HL-60 (cell line): Measurements from ENCODE around the gene FCN3.
A peak's percentile ranks its signal among the peaks of the same experiment; 100 is the strongest.

Experiments used
- DNase-seq, 2 experiments: peaks; one replicate each; pipeline ENCODE4 v3.0.0-alpha.2; 2010 to 2020; ENCODE audit warnings: low read depth in 1 of 2, low spot score in 1 of 2
- H3K27ac ChIP-seq: fragments of 250-450 bp; sonication (Bioruptor Pico); replicated peaks from 2 replicates; pipeline ENCODE4 v1.5.1; 2020; ENCODE audit warnings: mild to moderate bottlenecking, moderate library complexity
- H3K27me3 ChIP-seq: fragments of 250-450 bp; sonication (Bioruptor Pico); 2 replicates; pipeline ENCODE4 v1.5.1; 2021; ENCODE audit warnings: mild to moderate bottlenecking, moderate library complexity; ENCODE audit not compliant: insufficient read depth, poor library complexity, severe bottlenecking
- H3K4me3 ChIP-seq: replicated peaks from 2 replicates; pipeline ENCODE4 v1.5.1; 2011; ENCODE audit warnings: mild to moderate bottlenecking, control low read depth, low read length; ENCODE audit not compliant: insufficient read depth
- GABPA ChIP-seq: IDR thresholded peaks from 2 replicates; pipeline ENCODE4 v1.6.1; 2012; ENCODE audit warnings: low read depth
- POLR2AphosphoS5 ChIP-seq: IDR thresholded peaks from 2 replicates; pipeline ENCODE4 v1.6.1; 2012; ENCODE audit warnings: low read depth
- SPI1 ChIP-seq: IDR thresholded peaks from 2 replicates; pipeline ENCODE4 v1.6.1; 2012; ENCODE audit warnings: low read depth, mild to moderate bottlenecking, borderline replicate concordance
- TF ChIP-seq, protein P1 (sequence below): IDR thresholded peaks from one replicate; pipeline ENCODE4 v1.5.1; 2011; ENCODE audit warnings: low read length, control low read depth, inconsistent platforms; ENCODE audit not compliant: insufficient read depth
- TF ChIP-seq, protein P2 (sequence below): IDR thresholded peaks from 2 replicates; pipeline ENCODE4 v1.6.1; 2012; ENCODE audit warnings: low read depth; ENCODE audit not compliant: insufficient replicate concordance

Gene FCN3

DNA sequence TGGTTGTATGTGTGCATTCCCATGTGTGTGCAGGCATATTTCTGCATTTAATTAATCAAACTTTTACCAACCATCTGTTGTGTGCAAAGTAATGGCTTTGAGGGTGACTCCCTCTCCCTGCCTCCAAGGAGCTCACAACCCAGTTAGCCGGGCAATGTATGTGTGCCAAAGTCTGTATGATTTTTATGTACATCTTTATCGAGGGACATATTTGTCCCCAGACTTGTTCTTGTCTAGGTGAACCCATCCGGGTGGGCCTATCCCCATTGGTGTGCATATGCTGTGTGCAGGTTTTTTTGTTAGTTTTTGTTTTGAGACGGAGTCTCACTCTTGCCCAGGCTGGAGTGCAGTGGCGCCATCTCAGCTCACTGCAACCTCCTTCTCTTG lies 31.0 kb downstream of the FCN3 start:
- Histone ChIP-seq H3K27me3 (no peaks in the 10 kb centered on the region), H3K4me3 (peak overlapping the region; percentile 90), H3K27ac (peak overlapping the region; percentile 95)
- TF ChIP-seq GABPA, result no peak
- DNase-seq, result no peak

DNA sequence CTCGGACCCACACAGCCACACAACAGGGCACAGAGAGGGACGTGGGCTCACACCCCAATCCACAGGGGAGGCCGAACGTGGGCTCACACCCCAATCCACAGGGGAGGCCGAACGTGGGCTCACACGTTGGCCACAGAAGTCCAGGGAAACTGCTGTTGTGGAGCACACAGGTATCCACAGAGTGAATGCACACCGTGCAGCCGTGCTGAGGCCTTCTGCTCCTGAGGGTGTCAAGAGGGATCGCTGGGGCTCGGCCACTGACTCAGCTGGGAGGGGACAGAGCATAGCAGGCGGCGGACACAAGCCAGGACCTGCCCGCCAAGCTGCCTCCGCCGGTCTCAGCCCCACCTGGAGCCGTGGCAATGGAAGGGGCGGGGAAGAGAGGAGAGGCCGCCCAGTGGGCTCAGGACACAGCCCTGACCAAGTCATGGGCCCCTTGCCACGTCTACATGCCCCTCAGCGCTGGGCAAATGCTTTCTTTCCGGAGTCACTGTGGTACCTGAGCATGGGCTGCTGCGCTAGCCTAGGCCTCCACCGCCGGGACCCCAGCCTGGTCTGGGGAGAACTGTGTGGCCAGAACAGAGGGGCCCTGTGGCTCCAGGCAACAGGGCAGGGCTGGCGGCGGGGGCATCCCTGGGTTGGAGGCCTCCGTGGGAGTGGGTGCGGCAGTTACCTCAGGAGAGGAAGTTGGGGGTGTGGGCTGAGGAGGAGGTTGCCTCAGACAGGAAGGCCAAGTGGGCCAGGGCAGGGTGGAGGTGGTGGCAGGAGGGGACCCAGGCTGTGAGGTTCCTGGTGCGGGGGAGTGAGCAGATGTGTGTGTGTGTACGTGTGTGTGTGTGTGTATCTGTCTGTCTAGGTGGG lies 31.6 kb downstream of the FCN3 start:
- peak; percentile 98 to 99 for DNase-seq
- peak overlapping the region; percentile 90 for H3K4me3 ChIP-seq

DNA sequence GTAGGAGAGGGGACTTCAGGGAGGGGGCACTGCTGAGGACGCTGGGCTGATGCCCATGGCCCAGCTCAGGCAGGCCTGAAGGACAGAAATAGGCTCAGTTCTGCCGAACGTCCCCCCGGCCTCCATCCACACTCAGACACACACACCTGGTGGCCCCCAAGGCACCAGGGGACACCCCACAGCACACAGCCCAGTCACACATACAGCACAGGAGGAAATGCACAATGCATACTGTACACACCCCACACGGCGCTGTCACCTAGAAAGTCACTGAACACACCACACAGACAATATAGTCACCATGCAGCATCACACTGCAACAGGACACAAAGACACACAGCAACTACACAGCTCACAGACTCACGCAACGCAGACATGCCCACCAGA lies 32.2 kb downstream of the FCN3 start:
- H3K27me3 ChIP-seq, result no peaks in the 10 kb centered on the region
- TF ChIP-seq, protein P1, sequence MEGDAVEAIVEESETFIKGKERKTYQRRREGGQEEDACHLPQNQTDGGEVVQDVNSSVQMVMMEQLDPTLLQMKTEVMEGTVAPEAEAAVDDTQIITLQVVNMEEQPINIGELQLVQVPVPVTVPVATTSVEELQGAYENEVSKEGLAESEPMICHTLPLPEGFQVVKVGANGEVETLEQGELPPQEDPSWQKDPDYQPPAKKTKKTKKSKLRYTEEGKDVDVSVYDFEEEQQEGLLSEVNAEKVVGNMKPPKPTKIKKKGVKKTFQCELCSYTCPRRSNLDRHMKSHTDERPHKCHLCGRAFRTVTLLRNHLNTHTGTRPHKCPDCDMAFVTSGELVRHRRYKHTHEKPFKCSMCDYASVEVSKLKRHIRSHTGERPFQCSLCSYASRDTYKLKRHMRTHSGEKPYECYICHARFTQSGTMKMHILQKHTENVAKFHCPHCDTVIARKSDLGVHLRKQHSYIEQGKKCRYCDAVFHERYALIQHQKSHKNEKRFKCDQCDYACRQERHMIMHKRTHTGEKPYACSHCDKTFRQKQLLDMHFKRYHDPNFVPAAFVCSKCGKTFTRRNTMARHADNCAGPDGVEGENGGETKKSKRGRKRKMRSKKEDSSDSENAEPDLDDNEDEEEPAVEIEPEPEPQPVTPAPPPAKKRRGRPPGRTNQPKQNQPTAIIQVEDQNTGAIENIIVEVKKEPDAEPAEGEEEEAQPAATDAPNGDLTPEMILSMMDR, result no peak
- no peak for TF ChIP-seq POLR2AphosphoS5
- TF ChIP-seq SPI1, result no peak
- TF ChIP-seq, protein P2, sequence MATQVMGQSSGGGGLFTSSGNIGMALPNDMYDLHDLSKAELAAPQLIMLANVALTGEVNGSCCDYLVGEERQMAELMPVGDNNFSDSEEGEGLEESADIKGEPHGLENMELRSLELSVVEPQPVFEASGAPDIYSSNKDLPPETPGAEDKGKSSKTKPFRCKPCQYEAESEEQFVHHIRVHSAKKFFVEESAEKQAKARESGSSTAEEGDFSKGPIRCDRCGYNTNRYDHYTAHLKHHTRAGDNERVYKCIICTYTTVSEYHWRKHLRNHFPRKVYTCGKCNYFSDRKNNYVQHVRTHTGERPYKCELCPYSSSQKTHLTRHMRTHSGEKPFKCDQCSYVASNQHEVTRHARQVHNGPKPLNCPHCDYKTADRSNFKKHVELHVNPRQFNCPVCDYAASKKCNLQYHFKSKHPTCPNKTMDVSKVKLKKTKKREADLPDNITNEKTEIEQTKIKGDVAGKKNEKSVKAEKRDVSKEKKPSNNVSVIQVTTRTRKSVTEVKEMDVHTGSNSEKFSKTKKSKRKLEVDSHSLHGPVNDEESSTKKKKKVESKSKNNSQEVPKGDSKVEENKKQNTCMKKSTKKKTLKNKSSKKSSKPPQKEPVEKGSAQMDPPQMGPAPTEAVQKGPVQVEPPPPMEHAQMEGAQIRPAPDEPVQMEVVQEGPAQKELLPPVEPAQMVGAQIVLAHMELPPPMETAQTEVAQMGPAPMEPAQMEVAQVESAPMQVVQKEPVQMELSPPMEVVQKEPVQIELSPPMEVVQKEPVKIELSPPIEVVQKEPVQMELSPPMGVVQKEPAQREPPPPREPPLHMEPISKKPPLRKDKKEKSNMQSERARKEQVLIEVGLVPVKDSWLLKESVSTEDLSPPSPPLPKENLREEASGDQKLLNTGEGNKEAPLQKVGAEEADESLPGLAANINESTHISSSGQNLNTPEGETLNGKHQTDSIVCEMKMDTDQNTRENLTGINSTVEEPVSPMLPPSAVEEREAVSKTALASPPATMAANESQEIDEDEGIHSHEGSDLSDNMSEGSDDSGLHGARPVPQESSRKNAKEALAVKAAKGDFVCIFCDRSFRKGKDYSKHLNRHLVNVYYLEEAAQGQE, result no peak
- TF ChIP-seq GABPA, result no peak
- peak overlapping the region; percentile 95 for H3K27ac ChIP-seq
- DNase-seq, result peak in 1 of 2 experiments; percentile 41
- peak overlapping the region; percentile 90 for H3K4me3 ChIP-seq

More for the DNA sequence above, 31.6 kb downstream of the FCN3 start:
- no peaks in the 10 kb centered on the region for H3K27me3 ChIP-seq
- peak; percentile 98 for TF ChIP-seq POLR2AphosphoS5
- TF ChIP-seq, protein P1, result no peak
- peak; percentile 95; the same call in 1 of the 2 replicates for TF ChIP-seq SPI1
- TF ChIP-seq, protein P2, result peak; percentile 61
- peak; percentile 68; the same call in 1 of the 2 replicates for TF ChIP-seq GABPA
- H3K27ac ChIP-seq, result peak overlapping the region; percentile 95

DNA sequence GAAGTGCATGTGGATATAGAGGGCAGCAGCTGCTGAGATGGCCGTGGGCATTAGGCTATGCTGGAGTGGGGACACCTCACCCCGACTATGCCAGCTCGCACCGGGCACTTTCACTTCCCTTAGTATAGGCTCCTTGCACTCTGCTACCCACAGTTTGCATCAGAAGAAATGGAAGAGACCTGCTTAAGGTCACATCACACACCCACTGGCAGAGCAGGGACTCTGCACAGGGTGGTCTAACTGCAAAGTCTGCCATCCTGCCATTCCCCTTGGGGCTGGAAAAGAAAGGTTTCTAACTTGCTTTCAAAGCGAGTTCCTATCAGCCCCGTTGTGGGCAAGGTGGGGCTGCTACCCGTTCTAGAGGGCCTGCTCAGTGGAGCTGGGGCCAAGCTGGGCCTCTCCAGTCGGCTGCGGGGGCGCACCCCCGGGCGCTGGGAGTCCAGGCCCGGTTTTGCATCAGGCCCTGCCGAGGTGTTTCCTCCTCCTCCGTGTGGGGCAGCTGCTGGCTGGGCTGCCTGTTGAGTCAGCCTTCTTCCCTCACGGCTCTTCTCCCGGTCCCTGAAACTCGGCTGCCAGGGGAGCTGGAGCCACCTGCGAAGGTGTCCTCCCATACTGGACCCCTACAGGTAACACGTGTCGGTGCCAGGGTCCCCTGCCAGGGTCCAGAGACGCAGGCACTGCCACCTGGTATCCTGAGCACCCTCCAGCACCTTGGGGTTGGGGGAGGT lies 32.9 kb downstream of the FCN3 start, which contains the start of gene SYTL1:
Gene SYTL1, plus strand, starts transcription at position 498 of the 728 bp plus-strand sequence. CDS start 3,313 bp downstream, outside the sequence.
- peak within 1 kb of the TSS; percentile 90 for H3K4me3 ChIP-seq
- peak; percentile 80 to 93 for DNase-seq
- peak within 1 kb of the TSS; percentile 95 for H3K27ac ChIP-seq
- TF ChIP-seq POLR2AphosphoS5, result peak; percentile 76
- TF ChIP-seq, protein P1, result no peak
- H3K27me3 ChIP-seq, result no peaks in the 10 kb centered on the region
